LNCaP clone FGC (cell line): ENCODE results near the gene LRATD1.
"Not testable (repeated sequence)": the region's sequence is repeated elsewhere in the genome, so short reads cannot be mapped to it uniquely, and the experiment has no call there.

Experiments
- DNase-seq: peaks from one replicate; pipeline ENCODE4 v3.0.0-alpha.2; 2011; ENCODE audit warnings: low read depth
- H3K4me3 ChIP-seq: 2 replicates; pipeline ENCODE4 v1.5.1; 2011; ENCODE audit warnings: mild to moderate bottlenecking, low read depth, low read length, control low read depth
- TF ChIP-seq, protein P1 (sequence below): IDR thresholded peaks from 2 replicates; pipeline ENCODE4 v1.5.1; 2012; ENCODE audit warnings: mild to moderate bottlenecking; ENCODE audit not compliant: control insufficient read depth, insufficient read depth; ENCODE audit errors: extremely low read depth

Gene LRATD1

DNA sequence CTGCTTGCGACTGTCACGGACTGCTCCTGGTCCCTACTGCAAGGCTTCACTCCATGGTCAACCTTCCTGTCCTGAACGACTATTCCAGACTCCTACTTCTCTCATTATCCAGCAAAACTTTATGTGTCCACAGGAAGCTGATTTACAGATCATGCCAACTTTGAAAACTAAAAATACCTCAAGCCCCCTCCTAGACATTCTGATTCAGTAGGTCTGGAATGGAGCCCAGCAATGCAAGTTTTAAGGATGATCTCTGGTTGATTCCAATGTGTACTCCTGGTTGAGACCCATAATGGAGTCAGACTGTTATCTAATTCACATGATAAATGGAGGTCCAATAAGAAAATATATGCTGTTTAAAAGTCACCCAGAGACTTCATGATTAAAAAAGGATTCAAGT, 13.1 kb upstream of the LRATD1 start:
- DNase-seq, result no peak
- TF ChIP-seq, protein P1, sequence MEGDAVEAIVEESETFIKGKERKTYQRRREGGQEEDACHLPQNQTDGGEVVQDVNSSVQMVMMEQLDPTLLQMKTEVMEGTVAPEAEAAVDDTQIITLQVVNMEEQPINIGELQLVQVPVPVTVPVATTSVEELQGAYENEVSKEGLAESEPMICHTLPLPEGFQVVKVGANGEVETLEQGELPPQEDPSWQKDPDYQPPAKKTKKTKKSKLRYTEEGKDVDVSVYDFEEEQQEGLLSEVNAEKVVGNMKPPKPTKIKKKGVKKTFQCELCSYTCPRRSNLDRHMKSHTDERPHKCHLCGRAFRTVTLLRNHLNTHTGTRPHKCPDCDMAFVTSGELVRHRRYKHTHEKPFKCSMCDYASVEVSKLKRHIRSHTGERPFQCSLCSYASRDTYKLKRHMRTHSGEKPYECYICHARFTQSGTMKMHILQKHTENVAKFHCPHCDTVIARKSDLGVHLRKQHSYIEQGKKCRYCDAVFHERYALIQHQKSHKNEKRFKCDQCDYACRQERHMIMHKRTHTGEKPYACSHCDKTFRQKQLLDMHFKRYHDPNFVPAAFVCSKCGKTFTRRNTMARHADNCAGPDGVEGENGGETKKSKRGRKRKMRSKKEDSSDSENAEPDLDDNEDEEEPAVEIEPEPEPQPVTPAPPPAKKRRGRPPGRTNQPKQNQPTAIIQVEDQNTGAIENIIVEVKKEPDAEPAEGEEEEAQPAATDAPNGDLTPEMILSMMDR, result no peak
- no peak overlapping the region for H3K4me3 ChIP-seq

DNA sequence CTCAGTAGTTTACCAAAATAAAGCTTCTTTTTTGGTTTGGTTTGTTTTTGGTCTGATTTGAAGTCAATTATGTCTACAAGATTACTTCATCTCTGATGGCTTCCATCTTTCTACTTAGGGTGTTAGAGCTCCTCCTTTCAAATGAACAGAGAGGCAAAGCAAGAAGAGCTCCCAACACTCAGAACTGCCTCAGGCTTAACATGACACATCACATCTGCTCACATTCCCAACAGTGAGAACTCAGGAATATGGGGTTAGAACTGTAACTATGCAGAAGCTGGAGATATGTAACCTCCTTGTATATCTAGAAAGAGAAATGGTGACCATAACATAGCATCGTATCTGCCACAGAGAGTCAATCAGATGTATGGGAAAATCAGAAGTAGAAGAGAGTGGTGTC, 11.4 kb upstream of the LRATD1 start:
- H3K4me3 ChIP-seq, result no peak overlapping the region
- DNase-seq, result no peak
- TF ChIP-seq, protein P1, result no peak

DNA sequence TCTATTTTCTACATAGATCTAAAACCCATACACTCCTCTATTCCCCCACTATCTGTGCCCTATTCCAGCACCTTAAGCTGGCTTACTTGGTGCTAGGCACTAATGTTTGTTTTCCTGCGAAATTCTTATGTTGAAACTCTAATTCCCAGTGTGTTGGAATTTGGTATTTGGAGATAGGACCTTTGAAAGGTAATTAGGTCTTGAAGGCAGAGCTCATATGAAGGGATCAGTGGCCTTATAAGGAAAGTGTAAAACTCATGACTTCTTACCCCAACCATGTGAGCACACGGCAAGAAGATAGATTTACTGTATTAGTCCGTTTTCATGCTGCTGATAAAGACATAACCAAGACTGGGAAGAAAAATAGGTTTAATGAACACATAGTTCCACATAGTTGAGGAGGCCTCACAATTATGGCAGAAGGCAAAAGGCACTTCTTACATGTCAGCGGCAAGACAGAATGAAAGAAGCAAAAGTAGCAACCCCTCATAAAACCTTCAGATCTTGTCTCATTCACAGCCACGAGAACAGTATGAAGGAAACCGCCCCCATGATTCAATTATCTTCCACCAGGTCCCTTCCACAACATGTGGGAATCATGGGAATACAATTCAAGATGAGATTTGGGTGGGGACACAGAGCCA, 10.5 kb upstream of the LRATD1 start:
- TF ChIP-seq, protein P1, result no peak
- no peak for DNase-seq
- no peak overlapping the region for H3K4me3 ChIP-seq

GRCh38 chr2:14622550-14622939, 10.0 kb upstream of the LRATD1 start:
- DNase-seq, result not testable (repeated sequence)

DNA sequence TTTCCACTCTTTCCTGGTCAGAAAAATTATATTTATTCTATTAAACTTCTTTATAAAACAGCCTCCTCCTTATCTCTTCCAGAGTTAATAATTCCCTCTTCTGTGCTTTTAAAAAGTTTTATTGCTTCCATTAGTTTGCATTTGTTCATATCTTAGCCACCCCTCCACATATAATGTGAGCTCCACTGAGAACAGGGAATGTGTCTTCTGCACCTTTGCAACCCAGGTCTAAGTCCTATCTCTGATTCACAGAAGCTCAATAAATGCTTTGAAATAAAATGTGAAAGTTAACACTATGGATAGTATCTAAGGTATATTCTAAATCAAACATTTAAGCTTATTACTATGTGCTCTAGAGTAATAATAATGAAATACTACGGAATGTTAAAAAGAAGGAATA, 9.3 kb upstream of the LRATD1 start:
- TF ChIP-seq, protein P1, result no peak
- DNase-seq, result no peak
- H3K4me3 ChIP-seq, result no peak overlapping the region

More at GRCh38 chr2:14622550-14622939, 10.0 kb upstream of the LRATD1 start:
- not testable (repeated sequence) for H3K4me3 ChIP-seq

DNA sequence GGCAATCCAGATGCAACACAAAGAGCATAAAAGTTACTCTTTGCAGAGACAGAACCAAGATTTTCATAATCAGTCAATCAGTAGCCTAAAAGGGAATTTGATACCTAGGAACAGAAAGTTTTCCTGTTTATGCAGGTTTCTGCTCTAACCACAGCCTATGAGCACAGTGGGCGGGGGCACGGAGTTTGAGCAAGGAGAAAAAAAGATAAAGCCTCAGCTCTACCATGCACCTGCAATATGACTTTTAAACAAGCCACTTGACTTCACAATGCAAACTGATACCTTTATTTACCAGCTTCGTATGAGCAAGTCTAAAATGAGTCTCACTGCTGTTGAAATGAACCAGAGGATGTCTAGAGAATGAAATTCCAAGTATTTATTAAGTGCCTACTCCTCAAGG, 5.6 kb upstream of the LRATD1 start:
- no peak for DNase-seq
- TF ChIP-seq, protein P1, result no peak

GRCh38 chr2:14628901-14629300, 3.6 kb upstream of the LRATD1 start:
- no peak overlapping the region for H3K4me3 ChIP-seq

More for the DNA sequence above, 5.6 kb upstream of the LRATD1 start:
- no peak overlapping the region for H3K4me3 ChIP-seq

More at GRCh38 chr2:14628901-14629300, 3.6 kb upstream of the LRATD1 start:
- TF ChIP-seq, protein P1, result no peak
- no peak for DNase-seq
